Hematopoietic multipotent progenitor cell treated with erythropoietin and hydrocortisone succinate and interleukin-3 and kit ligand, for 8 days (in vitro differentiated cells): ENCODE measurements around the gene TRMT10C.
A peak's percentile ranks its signal among the peaks of the same experiment; 100 is the strongest.
"Not testable (repeated sequence)": the region's sequence is repeated elsewhere in the genome, so short reads cannot be mapped to it uniquely, and the experiment has no call there.

ENCODE experiments used
- DNase-seq: peaks from one replicate; pipeline ENCODE4 v3.0.0-alpha.2; 2015

Gene TRMT10C

GRCh38 chr3:101561630-101562328 lies at the start of gene TRMT10C:
TSS of gene TRMT10C (plus strand) at chr3:101561868. CDS start at chr3:101564782, 2,914 bp downstream.
- DNase-seq: peak; percentile 95

GRCh38 chr3:101512396-101512645 lies 49.3 kb upstream of the TRMT10C start:
- no peak for DNase-seq

GRCh38 chr3:101512646-101513418 lies 48.8 kb upstream of the TRMT10C start, which contains the start of gene SENP7:
TSS of gene SENP7 (minus strand) at chr3:101513212. CDS start at chr3:101513130, 82 bp downstream.
- peak; percentile 88 for DNase-seq

- peak; percentile 30 for DNase-seq
Measured at GRCh38 chr3:101513419-101513986, 48.2 kb upstream of the TRMT10C start.

GRCh38 chr3:101518421-101518871 lies 43.2 kb upstream of the TRMT10C start:
- no peak for DNase-seq

- DNase-seq: no peak
Measured at GRCh38 chr3:101519685-101520365, 41.8 kb upstream of the TRMT10C start.

GRCh38 chr3:101521211-101521701 lies 40.4 kb upstream of the TRMT10C start:
- DNase-seq: peak; percentile 57

- DNase-seq: peak; percentile 81
Measured at GRCh38 chr3:101527441-101527840, 34.2 kb upstream of the TRMT10C start.

- DNase-seq: no peak
Measured at GRCh38 chr3:101527906-101528305, 33.8 kb upstream of the TRMT10C start.

- peak; percentile 97 for DNase-seq
Measured at GRCh38 chr3:101529816-101530685, 31.6 kb upstream of the TRMT10C start.

- DNase-seq: no peak
Measured at GRCh38 chr3:101530686-101531047, 31.0 kb upstream of the TRMT10C start.

- DNase-seq: peak; percentile 63
Measured at GRCh38 chr3:101531473-101532086, 30.1 kb upstream of the TRMT10C start.

GRCh38 chr3:101532783-101533602 lies 28.7 kb upstream of the TRMT10C start:
- no peak for DNase-seq

- DNase-seq: no peak
Measured at GRCh38 chr3:101533603-101533968, 28.1 kb upstream of the TRMT10C start.

GRCh38 chr3:101535221-101535620 lies 26.4 kb upstream of the TRMT10C start:
- no peak for DNase-seq

GRCh38 chr3:101536266-101536665 lies 25.4 kb upstream of the TRMT10C start:
- peak; percentile 65 for DNase-seq

- DNase-seq: not testable (repeated sequence)
Measured at GRCh38 chr3:101536955-101537354, 24.7 kb upstream of the TRMT10C start.

GRCh38 chr3:101542957-101543356 lies 18.7 kb upstream of the TRMT10C start:
- DNase-seq: no peak

- no peak for DNase-seq
Measured at GRCh38 chr3:101544161-101544850, 17.4 kb upstream of the TRMT10C start.

GRCh38 chr3:101548527-101549105 lies 13.1 kb upstream of the TRMT10C start:
- no peak for DNase-seq
